Measurements from ENCODE around the gene CARTPT.

GRCh38 chr5:71737931-71738539 lies 19.0 kb downstream of the CARTPT start:
- TF ChIP-seq CTCF (conservative IDR thresholded peaks at IDR 0.05 in 1 of 2, IDR thresholded peaks at IDR 0.05 in 1 of 2; ENCODE audit: extremely low read depth in 1 of 2, insufficient read depth in 1 of 2, low read depth in 1 of 2, low read length in 2 of 2) (no peak), EZH2 (IDR thresholded peaks at IDR 0.05; ENCODE audit: borderline replicate concordance, low read length) (no peak)

Data from mammary epithelial cell (primary cell).